Activated CD8-positive, alpha-beta T cell treated with anti-CD3 and anti-CD28 coated beads, Interleukin-2, amount 10 ng/mL, durations not matched to agents 7 days and 5 days (primary cell): Measurements from ENCODE around the gene PADI4. TPM values are rescaled to one million over a fixed set of nuclear protein-coding genes. Genes with fewer than 3 reads are reported as not detected.

Experiments used
- ATAC-seq: fragments of 150-1000 bp; cut with Tn5 transposase; one replicate; pipeline ENCODE4 v1.10.0; 2021; ENCODE audit warnings: moderate library complexity
- CTCF ChIA-PET: fragments of 350-600 bp; sonication (Branson Sonifier 250); formaldehyde crosslinking; loops from one replicate; lab custom pipeline; 2021; ENCODE audit warnings: antibody characterized with exemption; lab: Charles Lee
- POLR2A ChIA-PET: fragments of 350-600 bp; sonication (Branson Sonifier 250); formaldehyde crosslinking; loops from one replicate; lab custom pipeline; 2021; ENCODE audit warnings: antibody characterized with exemption; lab: Charles Lee
- DNase-seq: peaks from one replicate; pipeline ENCODE4 v3.0.0-alpha.2; 2020
- H3K27ac Mint-ChIP-seq: one replicate; pipeline ENCODE4 v1.8.0; 2021; ENCODE audit warnings: mild to moderate bottlenecking, mixed read lengths
- H3K27me3 Mint-ChIP-seq: one replicate; pipeline ENCODE4 v1.8.0; 2021; ENCODE audit warnings: low read depth, mixed read lengths
- H3K36me3 Mint-ChIP-seq: one replicate; pipeline ENCODE4 v1.8.0; 2021; ENCODE audit warnings: low read depth, mixed read lengths
- H3K4me1 Mint-ChIP-seq: one replicate; pipeline ENCODE4 v1.8.0; 2021; ENCODE audit warnings: low read depth, mixed read lengths
- H3K4me3 Mint-ChIP-seq: one replicate; pipeline ENCODE4 v1.8.0; 2021; ENCODE audit warnings: mild to moderate bottlenecking, mixed read lengths
- H3K9me3 Mint-ChIP-seq: one replicate; pipeline ENCODE4 v1.8.0; 2022; ENCODE audit warnings: mixed read lengths; ENCODE audit not compliant: insufficient read depth
- total RNA-seq, 2 experiments: library from RNA; stranded (reverse); gene quantifications; one replicate each; pipeline ENCODE4 v1.2.3, GENCODE V29; 2021

Gene PADI4
- 1 to 10 TPM in 1 of 2 experiments, under 1 TPM in 1; 0.95 to 1.0 TPM for total RNA-seq

- Mint-ChIP-seq H3K36me3 (no peaks in the 10 kb centered on the region), H3K27me3 (peaks cover 14% of the 10 kb centered on the region), H3K9me3 (peaks cover under 1% of the 10 kb centered on the region), H3K27ac (no peak within 1 kb of the TSS), H3K4me1 (no peaks in the 10 kb centered on the region), H3K4me3 (no peak within 1 kb of the TSS)
- ATAC-seq (no peak), DNase-seq (no peak)
- ChIA-PET CTCF (no interaction called here), POLR2A (no interaction called here)
Observed at GRCh38 chr1:17307946-17308345, at the start of gene PADI4. PADI4 (plus strand) TSS chr1:17308197; CDS start chr1:17308223, 26 bp downstream.

DNA sequence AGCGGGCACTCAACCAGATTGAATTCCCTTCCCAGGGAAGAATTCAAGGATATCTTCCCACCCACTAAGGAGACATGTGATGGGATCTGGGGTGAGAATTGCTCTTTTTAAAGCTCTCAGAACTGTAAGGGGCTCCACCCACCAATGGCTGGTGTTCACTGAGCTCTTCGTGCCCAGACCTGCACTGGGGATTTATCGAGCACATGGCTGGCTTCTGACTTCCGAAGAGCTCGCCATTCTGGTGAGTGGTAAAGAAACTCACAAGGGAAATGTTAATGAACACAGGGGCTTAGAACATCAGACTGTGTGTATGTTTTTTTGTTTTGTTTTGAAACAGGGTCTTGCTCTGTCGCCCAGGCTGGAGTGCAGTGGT, 49.3 kb upstream of the PADI4 start:
- ChIA-PET CTCF (no interaction called here), POLR2A (no interaction called here)
- no peak overlapping the region for H3K4me3 Mint-ChIP-seq
- H3K9me3 Mint-ChIP-seq = no peaks in the 10 kb centered on the region
- H3K4me1 Mint-ChIP-seq = no peaks in the 10 kb centered on the region
- H3K36me3 Mint-ChIP-seq = no peaks in the 10 kb centered on the region
- H3K27me3 Mint-ChIP-seq = peaks cover 5% of the 10 kb centered on the region
- H3K27ac Mint-ChIP-seq = no peak overlapping the region
- ATAC-seq = no peak
- DNase-seq = no peak

GRCh38 chr1:17259233-17259873, 48.6 kb upstream of the PADI4 start:
- Mint-ChIP-seq H3K36me3 (no peaks in the 10 kb centered on the region), H3K9me3 (no peaks in the 10 kb centered on the region), H3K27me3 (peaks cover 9% of the 10 kb centered on the region), H3K27ac (no peak overlapping the region), H3K4me1 (no peaks in the 10 kb centered on the region), H3K4me3 (no peak overlapping the region)
- POLR2A ChIA-PET = no interaction called here
- CTCF ChIA-PET = no interaction called here
- DNase-seq (no peak), ATAC-seq (no peak)

GRCh38 chr1:17260264-17260663, 47.7 kb upstream of the PADI4 start:
- CTCF ChIA-PET = no interaction called here
- Mint-ChIP-seq H3K4me3 (no peak overlapping the region), H3K9me3 (no peaks in the 10 kb centered on the region), H3K27me3 (peaks cover 10% of the 10 kb centered on the region), H3K4me1 (no peaks in the 10 kb centered on the region), H3K36me3 (no peaks in the 10 kb centered on the region), H3K27ac (no peak overlapping the region)
- POLR2A ChIA-PET = no interaction called here
- ATAC-seq (no peak), DNase-seq (no peak)

GRCh38 chr1:17260738-17261137, 47.3 kb upstream of the PADI4 start:
- H3K27ac Mint-ChIP-seq = no peak overlapping the region
- no peaks in the 10 kb centered on the region for H3K4me1 Mint-ChIP-seq
- H3K27me3 Mint-ChIP-seq = peaks cover 10% of the 10 kb centered on the region
- ChIA-PET POLR2A (no interaction called here), CTCF (no interaction called here)
- H3K4me3 Mint-ChIP-seq = no peak overlapping the region
- H3K9me3 Mint-ChIP-seq = no peaks in the 10 kb centered on the region
- no peak for DNase-seq
- no peak for ATAC-seq
- H3K36me3 Mint-ChIP-seq = no peaks in the 10 kb centered on the region

DNA sequence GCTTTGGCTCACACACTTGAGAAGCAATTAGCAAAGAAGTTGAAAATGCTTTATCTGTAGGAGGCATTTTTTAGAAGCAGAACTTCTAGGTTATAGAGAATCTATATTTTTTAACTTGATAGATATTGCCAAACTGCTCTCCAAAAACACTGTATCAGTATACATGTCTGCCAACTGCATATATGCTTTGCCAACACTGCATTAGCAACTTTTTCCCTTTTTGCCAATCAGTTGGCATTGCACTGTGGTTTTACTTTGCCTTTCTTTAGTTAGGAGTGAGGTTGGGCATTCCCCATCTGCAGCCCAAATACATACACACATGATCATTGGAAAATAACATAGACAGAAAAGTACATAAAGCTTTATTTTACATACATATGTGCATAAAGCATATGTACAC, 44.1 kb upstream of the PADI4 start:
- Mint-ChIP-seq H3K4me1 (no peaks in the 10 kb centered on the region), H3K27ac (no peak overlapping the region), H3K4me3 (no peak overlapping the region), H3K36me3 (no peaks in the 10 kb centered on the region), H3K27me3 (peaks cover 10% of the 10 kb centered on the region), H3K9me3 (no peaks in the 10 kb centered on the region)
- no peak for ATAC-seq
- ChIA-PET CTCF (interaction anchor here (0.7 kb wide), 1 partner anchor 10 kb away, joined by 3 read pairs; no protein-coding TSS in a partner anchor), POLR2A (no interaction called here)
- DNase-seq = no peak

DNA sequence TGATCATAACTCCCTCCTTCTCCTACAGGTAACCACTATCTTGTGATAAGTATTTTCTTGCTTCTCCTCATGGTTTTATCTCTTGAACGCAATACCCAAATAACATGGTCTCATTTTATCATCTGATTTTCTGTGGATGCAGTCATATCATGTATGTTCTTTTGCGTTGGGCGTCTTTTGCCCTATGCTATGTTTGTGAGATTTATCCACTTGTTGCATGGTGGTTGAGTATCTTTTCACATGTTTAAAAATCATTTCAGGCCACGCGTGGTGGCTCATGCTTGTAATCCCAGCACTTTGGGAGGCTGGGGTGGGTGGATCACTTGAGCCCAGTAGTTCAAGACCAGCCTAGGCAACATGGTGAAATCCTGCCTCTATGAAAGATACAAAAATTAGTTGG, 43.5 kb upstream of the PADI4 start:
- no peak for DNase-seq
- CTCF ChIA-PET = interaction anchor here (0.7 kb wide), 1 partner anchor 10 kb away, joined by 3 read pairs; no protein-coding TSS in a partner anchor
- no peak overlapping the region for H3K4me3 Mint-ChIP-seq
- no peaks in the 10 kb centered on the region for H3K36me3 Mint-ChIP-seq
- peaks cover 10% of the 10 kb centered on the region for H3K27me3 Mint-ChIP-seq
- no peaks in the 10 kb centered on the region for H3K9me3 Mint-ChIP-seq
- no peaks in the 10 kb centered on the region for H3K4me1 Mint-ChIP-seq
- H3K27ac Mint-ChIP-seq = no peak overlapping the region
- POLR2A ChIA-PET = no interaction called here
- ATAC-seq = no peak

- ATAC-seq (no peak), DNase-seq (no peak)
- Mint-ChIP-seq H3K4me3 (no peak overlapping the region), H3K9me3 (no peaks in the 10 kb centered on the region), H3K27me3 (peaks cover 10% of the 10 kb centered on the region), H3K36me3 (no peaks in the 10 kb centered on the region), H3K27ac (no peak overlapping the region), H3K4me1 (no peaks in the 10 kb centered on the region)
- CTCF ChIA-PET = no interaction called here
- POLR2A ChIA-PET = no interaction called here
Observed at GRCh38 chr1:17265162-17265561, 42.8 kb upstream of the PADI4 start.

DNA sequence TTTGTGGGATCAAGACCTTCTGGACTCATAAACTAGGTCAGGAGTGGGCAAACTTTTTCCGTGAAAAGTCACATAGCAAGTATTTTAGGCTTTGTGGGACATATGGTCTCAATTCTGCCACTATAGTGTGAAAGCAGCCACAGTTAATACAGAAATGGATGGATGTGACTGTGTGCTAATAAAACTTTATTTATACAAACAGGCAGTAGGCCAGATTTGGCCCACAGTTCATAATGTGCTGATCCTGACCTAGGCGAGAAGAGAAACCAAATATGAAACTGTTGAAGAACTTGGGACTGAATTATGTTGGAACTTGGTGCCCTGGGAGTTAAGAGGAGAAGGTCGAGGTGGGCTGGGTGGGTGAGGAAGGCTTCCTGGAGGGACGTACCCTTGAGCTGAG, 42.0 kb upstream of the PADI4 start:
- ChIA-PET POLR2A (no interaction called here), CTCF (no interaction called here)
- Mint-ChIP-seq H3K27me3 (peaks cover 10% of the 10 kb centered on the region), H3K4me1 (no peaks in the 10 kb centered on the region), H3K4me3 (no peak overlapping the region), H3K36me3 (no peaks in the 10 kb centered on the region), H3K27ac (no peak overlapping the region), H3K9me3 (no peaks in the 10 kb centered on the region)
- DNase-seq (no peak), ATAC-seq (no peak)

- Mint-ChIP-seq H3K27ac (no peak overlapping the region), H3K9me3 (no peaks in the 10 kb centered on the region), H3K4me1 (no peaks in the 10 kb centered on the region), H3K4me3 (no peak overlapping the region), H3K36me3 (no peaks in the 10 kb centered on the region), H3K27me3 (peaks cover 3% of the 10 kb centered on the region)
- CTCF ChIA-PET = no interaction called here
- no peak for ATAC-seq
- POLR2A ChIA-PET = no interaction called here
- no peak for DNase-seq
Observed at GRCh38 chr1:17270891-17271765, 36.9 kb upstream of the PADI4 start.

- no peak for DNase-seq
- no peak for ATAC-seq
- peaks cover 3% of the 10 kb centered on the region for H3K27me3 Mint-ChIP-seq
- no peak overlapping the region for H3K27ac Mint-ChIP-seq
- ChIA-PET CTCF (no interaction called here), POLR2A (no interaction called here)
- H3K9me3 Mint-ChIP-seq = no peaks in the 10 kb centered on the region
- no peaks in the 10 kb centered on the region for H3K36me3 Mint-ChIP-seq
- H3K4me3 Mint-ChIP-seq = no peak overlapping the region
- no peaks in the 10 kb centered on the region for H3K4me1 Mint-ChIP-seq
Observed at GRCh38 chr1:17272066-17272465, 35.9 kb upstream of the PADI4 start.

DNA sequence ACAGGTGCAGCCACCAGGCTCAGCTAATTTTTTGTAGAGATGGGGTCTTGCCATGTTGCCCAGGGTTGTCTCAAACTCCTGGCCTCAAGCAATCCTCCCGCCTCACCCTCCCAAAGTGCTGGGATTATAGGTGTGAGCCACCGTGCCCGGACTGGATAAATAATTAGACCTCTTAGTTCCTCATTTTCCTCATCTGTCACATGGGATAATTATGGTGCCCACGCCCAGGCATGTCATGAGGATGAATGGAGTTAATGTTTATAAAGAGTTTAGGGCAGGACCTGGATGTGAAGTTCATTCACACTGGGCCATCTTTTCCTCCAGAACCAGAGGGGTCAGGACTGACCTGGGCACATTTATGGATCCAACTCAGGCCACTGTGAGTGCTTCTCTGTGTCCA, 35.4 kb upstream of the PADI4 start:
- Mint-ChIP-seq H3K4me1 (no peaks in the 10 kb centered on the region), H3K27ac (no peak overlapping the region), H3K36me3 (no peaks in the 10 kb centered on the region), H3K9me3 (no peaks in the 10 kb centered on the region), H3K4me3 (no peak overlapping the region), H3K27me3 (peaks cover 3% of the 10 kb centered on the region)
- DNase-seq (no peak), ATAC-seq (no peak)
- CTCF ChIA-PET = no interaction called here
- POLR2A ChIA-PET = no interaction called here
